ENCODE results near the gene DPH2.

DPH2 gene

GRCh38 chr1:43970502-43970901 lies 692 bp downstream of the DPH2 start:
- no peak for DNase-seq

GRCh38 chr1:43970911-43971310 lies 1.1 kb downstream of the DPH2 start:
- no peak for DNase-seq

GRCh38 chr1:43971336-43971980 lies 1.6 kb downstream of the DPH2 start:
- DNase-seq, result no peak

GRCh38 chr1:43973981-43974442 lies 4.2 kb downstream of the DPH2 start:
- DNase-seq, result no peak

GRCh38 chr1:43974443-43975248 lies 4.8 kb downstream of the DPH2 start, which contains the start of gene ATP6V0B:
ATP6V0B (plus strand) TSS chr1:43974960; CDS start chr1:43975041, 81 bp downstream.
- peak; percentile 92 for DNase-seq

GRCh38 chr1:43975249-43975961 lies 5.6 kb downstream of the DPH2 start:
- DNase-seq, result no peak

GRCh38 chr1:43976045-43976444 lies 6.2 kb downstream of the DPH2 start:
- no peak for DNase-seq

GRCh38 chr1:43976890-43977289 lies 7.1 kb downstream of the DPH2 start:
- DNase-seq, result no peak

GRCh38 chr1:43977376-43978263 lies 7.8 kb downstream of the DPH2 start:
- no peak for DNase-seq

- DNase-seq, result no peak
Measured at GRCh38 chr1:43978264-43978550, 8.4 kb downstream of the DPH2 start.

GRCh38 chr1:43978551-43979260 lies 8.9 kb downstream of the DPH2 start, which contains the start of gene B4GALT2:
B4GALT2 (plus strand) TSS chr1:43979210; CDS start chr1:43981161, 1,951 bp downstream.
- DNase-seq, result no peak

- no peak for DNase-seq
Measured at GRCh38 chr1:43979261-43979527, 9.4 kb downstream of the DPH2 start.

- DNase-seq, result no peak
Measured at GRCh38 chr1:43979528-43980254, 9.9 kb downstream of the DPH2 start.

- DNase-seq, result no peak
Measured at GRCh38 chr1:43980255-43981134, 10.7 kb downstream of the DPH2 start.

- no peak for DNase-seq
Measured at GRCh38 chr1:43981135-43981491, 11.3 kb downstream of the DPH2 start.

- no peak for DNase-seq
Measured at GRCh38 chr1:43981636-43982035, 11.8 kb downstream of the DPH2 start.

GRCh38 chr1:43982241-43982640 lies 12.4 kb downstream of the DPH2 start:
- DNase-seq, result no peak

GRCh38 chr1:43982808-43983207 lies 13.0 kb downstream of the DPH2 start:
- DNase-seq, result no peak

GRCh38 chr1:43983253-43983899 lies 13.6 kb downstream of the DPH2 start:
- DNase-seq, result no peak

- no peak for DNase-seq
Measured at GRCh38 chr1:43984855-43985254, 15.0 kb downstream of the DPH2 start.

Measured in NCI-H446 treated with DMSO at 0.1 percent for 48 hours (cell line).